ENCODE data around the gene IL12RB2. TPM values are rescaled to one million over a fixed set of nuclear protein-coding genes. Genes with fewer than 3 reads are reported as not detected.

Gene IL12RB2
- polyA plus RNA-seq, 6 donors from 2014 or later = not detected

GRCh38 chr1:67294836-67295617 lies 12.6 kb upstream of the IL12RB2 start:
- Mint-ChIP-seq H3K4me3 (no peak overlapping the region), H3K4me1 (no peaks in the 10 kb centered on the region), H3K27ac (no peak overlapping the region), H3K27me3 (peaks cover 0 to 13% (median 11%) of the 10 kb centered on the region in 3 donors), H3K36me3 (no peaks in the 10 kb centered on the region), H3K9me3 (peaks cover 0 to 3% (median 0%) of the 10 kb centered on the region in 7 donors)
- ATAC-seq (ENCODE audit: low read depth in 2 of 2) (no peak), DNase-seq (no peak)

GRCh38 chr1:67298762-67299161 lies 8.9 kb upstream of the IL12RB2 start:
- Mint-ChIP-seq H3K27ac (no peak overlapping the region), H3K36me3 (no peaks in the 10 kb centered on the region), H3K27me3 (peaks cover 0 to 5% (median 0%) of the 10 kb centered on the region in 3 donors), H3K9me3 (peaks cover 0 to 2% (median 0%) of the 10 kb centered on the region in 7 donors), H3K4me3 (no peak overlapping the region), H3K4me1 (no peaks in the 10 kb centered on the region)
- no peak for ATAC-seq (ENCODE audit: low read depth in 2 of 2)
- no peak for DNase-seq

GRCh38 chr1:67299296-67299695 lies 8.4 kb upstream of the IL12RB2 start:
- Mint-ChIP-seq H3K4me1 (no peaks in the 10 kb centered on the region), H3K9me3 (peaks cover 0 to 2% (median 0%) of the 10 kb centered on the region in 7 donors), H3K27me3 (peaks cover 0 to 8% (median 0%) of the 10 kb centered on the region in 3 donors), H3K4me3 (no peak overlapping the region), H3K27ac (no peak overlapping the region), H3K36me3 (no peaks in the 10 kb centered on the region)
- no peak for ATAC-seq (ENCODE audit: low read depth in 2 of 2)
- DNase-seq = no peak

- no peak for ATAC-seq (ENCODE audit: low read depth in 2 of 2)
- peak overlapping the region in 2 of 6 donors; percentile 3 to 20 for H3K27ac Mint-ChIP-seq
- no peak overlapping the region for H3K4me3 Mint-ChIP-seq
- DNase-seq = no peak
- H3K36me3 Mint-ChIP-seq = no peaks in the 10 kb centered on the region
- peaks cover 0 to 8% (median 0%) of the 10 kb centered on the region in 3 donors for H3K27me3 Mint-ChIP-seq
- no peaks in the 10 kb centered on the region for H3K4me1 Mint-ChIP-seq
- H3K9me3 Mint-ChIP-seq = no peaks in the 10 kb centered on the region
Observed at GRCh38 chr1:67300561-67300960, 7.1 kb upstream of the IL12RB2 start.

GRCh38 chr1:67304023-67304422 lies 3.6 kb upstream of the IL12RB2 start:
- ATAC-seq (ENCODE audit: low read depth in 2 of 2) (no peak), DNase-seq (no peak)
- Mint-ChIP-seq H3K9me3 (no peaks in the 10 kb centered on the region), H3K4me3 (no peak overlapping the region), H3K4me1 (peaks cover 9 to 13% (median 11%) of the 10 kb centered on the region in 3 donors), H3K27ac (no peak overlapping the region), H3K36me3 (no peaks in the 10 kb centered on the region), H3K27me3 (peaks cover 8 to 18% (median 15%) of the 10 kb centered on the region in 3 donors)

- Mint-ChIP-seq H3K27me3 (peaks cover 8 to 26% (median 23%) of the 10 kb centered on the region in 3 donors), H3K4me1 (peaks cover 9 to 13% (median 11%) of the 10 kb centered on the region in 3 donors), H3K9me3 (no peaks in the 10 kb centered on the region), H3K4me3 (peak overlapping the region in 4 of 8 donors; percentile 42 to 87 (median 83)), H3K36me3 (no peaks in the 10 kb centered on the region), H3K27ac (no peak overlapping the region)
- DNase-seq (no peak), ATAC-seq (ENCODE audit: low read depth in 2 of 2) (no peak)
Observed at GRCh38 chr1:67306547-67306946, 1.1 kb upstream of the IL12RB2 start.

GRCh38 chr1:67308136-67308535 lies 463 bp downstream of the IL12RB2 start:
- Mint-ChIP-seq H3K27me3 (peaks cover 8 to 30% (median 26%) of the 10 kb centered on the region in 3 donors), H3K4me1 (peaks cover 9 to 13% (median 11%) of the 10 kb centered on the region in 3 donors), H3K27ac (peak overlapping the region in 1 of 6 donors; percentile 91), H3K9me3 (peaks cover 0 to 2% (median 0%) of the 10 kb centered on the region in 7 donors), H3K36me3 (no peaks in the 10 kb centered on the region), H3K4me3 (peak overlapping the region; percentile 63 to 91 (median 81))
- no peak for DNase-seq
- peak; percentile 10 to 11 for ATAC-seq (ENCODE audit: low read depth in 2 of 2)

GRCh38 chr1:67312615-67313014 lies 4.9 kb downstream of the IL12RB2 start:
- Mint-ChIP-seq H3K36me3 (no peaks in the 10 kb centered on the region), H3K4me3 (no peak overlapping the region), H3K9me3 (peaks cover 0 to 2% (median 0%) of the 10 kb centered on the region in 7 donors), H3K27ac (no peak overlapping the region), H3K27me3 (peaks cover 8 to 25% (median 16%) of the 10 kb centered on the region in 3 donors), H3K4me1 (peaks cover 5 to 7% (median 7%) of the 10 kb centered on the region in 3 donors)
- no peak for ATAC-seq (ENCODE audit: low read depth in 2 of 2)
- DNase-seq = no peak

GRCh38 chr1:67313934-67314671 lies 6.4 kb downstream of the IL12RB2 start:
- DNase-seq (no peak), ATAC-seq (ENCODE audit: low read depth in 2 of 2) (no peak)
- Mint-ChIP-seq H3K27me3 (peaks cover 0 to 14% (median 7%) of the 10 kb centered on the region in 3 donors), H3K4me1 (no peaks in the 10 kb centered on the region), H3K36me3 (no peaks in the 10 kb centered on the region), H3K9me3 (peaks cover 0 to 2% (median 0%) of the 10 kb centered on the region in 7 donors), H3K4me3 (no peak overlapping the region), H3K27ac (no peak overlapping the region)

- no peak for ATAC-seq (ENCODE audit: low read depth in 2 of 2)
- Mint-ChIP-seq H3K27ac (no peak overlapping the region), H3K4me3 (no peak overlapping the region), H3K27me3 (peaks cover 0 to 10% (median 3%) of the 10 kb centered on the region in 3 donors), H3K4me1 (no peaks in the 10 kb centered on the region), H3K9me3 (peaks cover 0 to 2% (median 0%) of the 10 kb centered on the region in 7 donors), H3K36me3 (no peaks in the 10 kb centered on the region)
- no peak for DNase-seq
Observed at GRCh38 chr1:67314696-67315095, 7.0 kb downstream of the IL12RB2 start.

- ATAC-seq (ENCODE audit: low read depth in 2 of 2) (no peak), DNase-seq (no peak)
- no peaks in the 10 kb centered on the region for H3K36me3 Mint-ChIP-seq
- peaks cover 0 to 6% (median 0%) of the 10 kb centered on the region in 3 donors for H3K27me3 Mint-ChIP-seq
- no peak overlapping the region for H3K4me3 Mint-ChIP-seq
- peaks cover 0 to 2% (median 0%) of the 10 kb centered on the region in 7 donors for H3K9me3 Mint-ChIP-seq
- no peaks in the 10 kb centered on the region for H3K4me1 Mint-ChIP-seq
- H3K27ac Mint-ChIP-seq = no peak overlapping the region
Observed at GRCh38 chr1:67316180-67316902, 8.7 kb downstream of the IL12RB2 start.

GRCh38 chr1:67316918-67317317 lies 9.2 kb downstream of the IL12RB2 start:
- Mint-ChIP-seq H3K27me3 (peaks cover 0 to 6% (median 0%) of the 10 kb centered on the region in 3 donors), H3K4me1 (no peaks in the 10 kb centered on the region), H3K36me3 (no peaks in the 10 kb centered on the region), H3K27ac (no peak overlapping the region), H3K9me3 (peaks cover 0 to 2% (median 0%) of the 10 kb centered on the region in 7 donors), H3K4me3 (no peak overlapping the region)
- no peak for DNase-seq
- ATAC-seq (ENCODE audit: low read depth in 2 of 2) = no peak

- no peaks in the 10 kb centered on the region for H3K4me1 Mint-ChIP-seq
- DNase-seq (no peak), ATAC-seq (ENCODE audit: low read depth in 2 of 2) (no peak)
- H3K36me3 Mint-ChIP-seq = no peaks in the 10 kb centered on the region
- no peak overlapping the region for H3K27ac Mint-ChIP-seq
- H3K9me3 Mint-ChIP-seq = no peaks in the 10 kb centered on the region
- H3K4me3 Mint-ChIP-seq = no peak overlapping the region
- no peaks in the 10 kb centered on the region for H3K27me3 Mint-ChIP-seq
Observed at GRCh38 chr1:67317803-67318202, 10.1 kb downstream of the IL12RB2 start.

Data from naive B cell (primary cell).